HepG2 (cell line): ENCODE results near the gene GFOD1. TPM values are rescaled to one million over a fixed set of nuclear protein-coding genes. Genes with fewer than 3 reads are reported as not detected.

Experiments
- ATAC-seq: fragments of 200-7000 bp; cut with Tn5 transposase; 3 replicates; pipeline ENCODE4 v1.9.1; 2020; ENCODE audit warnings: mild to moderate bottlenecking, moderate library complexity
- BruUV-seq: library from RNA; stranded (reverse); fragments of 400-500 nt; replicated peaks from 2 replicates; lab custom pipeline; 2021; lab: Mats Ljungman, UMichigan
- CTCF ChIA-PET: fragments of 300-600 bp; formaldehyde crosslinking; extraction: SDS; loops from one replicate; lab custom pipeline; 2021; ENCODE audit warnings: low total read pairs, inconsistent platforms, low intra/inter-chr PET ratio; lab: Yijun Ruan, JAX
- POLR2A ChIA-PET: fragments of 350-600 bp; sonication (Branson Sonifier 250); formaldehyde crosslinking; loops from one replicate; lab custom pipeline; 2020; ENCODE audit warnings: antibody characterized with exemption, inconsistent platforms; lab: Yijun Ruan, JAX
- DNase-seq: peaks from one replicate; pipeline ENCODE4 v3.0.0-alpha.2; 2015; ENCODE audit warnings: low spot score
- FAIRE-seq: peaks from 3 replicates; lab custom pipeline; 2011; peaks lifted over from hg19 to GRCh38; lab: Jason Lieb, UNC
- H2AFZ ChIP-seq: one replicate; pipeline ENCODE4 v1.6.1; 2011; ENCODE audit warnings: low read length, inconsistent platforms
- H3K27ac ChIP-seq: fragments of 300-600 bp; 3 replicates; pipeline ENCODE4 v1.8.0; 2011; ENCODE audit warnings: mixed run types, mild to moderate bottlenecking, mixed read lengths, low read length, inconsistent platforms; ENCODE audit not compliant: insufficient read depth; ENCODE audit errors: extremely low read length
- H3K27me3 ChIP-seq, 2 experiments: fragments of 200-600 bp in 1 of 2; 2 replicates in 1 of 2; 3 replicates in 1 of 2; pipeline versions ENCODE4 v1.6.0 to v1.8.0; 2011; ENCODE audit warnings: low read length in 2 of 2, mild to moderate bottlenecking in 2 of 2, moderate library complexity in 2 of 2, inconsistent platforms in 1 of 2; ENCODE audit not compliant: insufficient read depth in 2 of 2, control insufficient read depth in 1 of 2
- H3K36me3 ChIP-seq, 2 experiments: fragments of 200-600 bp in 1 of 2; replicated peaks in 1 of 2; 2 replicates in 1 of 2; 3 replicates in 1 of 2; pipeline versions ENCODE4 v1.5.1 to v1.8.0; 2011; ENCODE audit warnings: low read length in 2 of 2, inconsistent platforms in 1 of 2; ENCODE audit not compliant: insufficient read depth in 2 of 2, control insufficient read depth in 1 of 2
- H3K4me1 ChIP-seq: 2 replicates; pipeline ENCODE4 v1.5.1; 2012; ENCODE audit warnings: low read length, inconsistent platforms; ENCODE audit not compliant: insufficient read depth
- H3K4me2 ChIP-seq: 2 replicates; pipeline ENCODE4 v1.6.0; 2011; ENCODE audit warnings: low read depth, low read length, inconsistent platforms
- H3K4me3 ChIP-seq, 3 experiments: fragments of 200-600 bp in 1 of 3; sonication (generic), shearing (Covaris generic) in 1 of 3; replicated peaks in 1 of 3; 2 replicates each; pipeline ENCODE4 v1.5.1; 2011 to 2016; ENCODE audit warnings: low read length in 3 of 3, inconsistent platforms in 2 of 3, low read depth in 2 of 3, mild to moderate bottlenecking in 2 of 3, control low read depth in 1 of 3, mixed read lengths in 1 of 3; ENCODE audit not compliant: insufficient read depth in 1 of 3
- H3K79me2 ChIP-seq: one replicate; pipeline ENCODE4 v1.6.1; 2011; ENCODE audit warnings: low read length, inconsistent platforms; ENCODE audit not compliant: insufficient read depth
- H3K9ac ChIP-seq: 2 replicates; pipeline ENCODE4 v1.6.0; 2011; ENCODE audit warnings: mild to moderate bottlenecking, low read depth, low read length, inconsistent platforms; ENCODE audit not compliant: insufficient read depth
- H3K9me3 ChIP-seq: 2 replicates; pipeline ENCODE4 v1.5.1; 2012; ENCODE audit warnings: mild to moderate bottlenecking, low read length
- H4K20me1 ChIP-seq: 2 replicates; pipeline ENCODE4 v1.6.0; 2011; ENCODE audit warnings: inconsistent platforms, mild to moderate bottlenecking, low read length, moderate library complexity; ENCODE audit not compliant: insufficient read depth
- CHCHD3 ChIP-seq: sonication (generic); formaldehyde crosslinking; IDR thresholded peaks from 2 replicates; pipeline ENCODE4 v1.8.0; 2022; ENCODE audit warnings: mild to moderate bottlenecking, missing genetic modification reagents, moderate library complexity
- FOXA1 ChIP-seq, 2 experiments: fragments of 450-650 bp in 1 of 2; sonication (generic) in 1 of 2; formaldehyde crosslinking in 1 of 2; IDR thresholded peaks; 2 replicates each; pipeline versions ENCODE4 v1.4.0 to v1.6.1; 2016 to 2020; ENCODE audit warnings: missing genetic modification reagents in 1 of 2
- FUBP1 ChIP-seq: sonication (generic); formaldehyde crosslinking; IDR thresholded peaks from 2 replicates; pipeline ENCODE4 v1.5.1; 2020; ENCODE audit warnings: missing genetic modification reagents, mild to moderate bottlenecking, borderline replicate concordance
- MAFF ChIP-seq: IDR thresholded peaks from 2 replicates; pipeline ENCODE4 v1.6.1; 2011; ENCODE audit warnings: low read depth, low read length, improper control_type of control experiment
- MED1 ChIP-seq: sonication (generic); formaldehyde crosslinking; IDR thresholded peaks from 2 replicates; pipeline ENCODE4 v1.4.0; 2020; ENCODE audit warnings: missing genetic modification reagents
- MED8 ChIP-seq: sonication (generic); formaldehyde crosslinking; IDR thresholded peaks from 2 replicates; pipeline ENCODE4 v1.8.1; 2023; ENCODE audit warnings: mild to moderate bottlenecking, missing genetic modification reagents; ENCODE audit not compliant: insufficient replicate concordance
- NFE2 ChIP-seq: sonication (generic); formaldehyde crosslinking; IDR thresholded peaks from 2 replicates; pipeline ENCODE4 v1.4.0; 2020; ENCODE audit warnings: missing genetic modification reagents
- NFIB ChIP-seq: sonication (generic); formaldehyde crosslinking; IDR thresholded peaks from 2 replicates; pipeline ENCODE4 v1.9.0; 2021; ENCODE audit warnings: missing genetic modification reagents, mild to moderate bottlenecking, borderline replicate concordance
- RFX1 ChIP-seq: fragments of 450-650 bp; IDR thresholded peaks from 2 replicates; pipeline ENCODE4 v1.6.1; 2017
- ZNF451 ChIP-seq: sonication (generic); formaldehyde crosslinking; IDR thresholded peaks from 2 replicates; pipeline ENCODE4 v1.5.0; 2020; ENCODE audit warnings: mild to moderate bottlenecking, missing genetic modification reagents
- ZNF746 ChIP-seq: sonication (generic); formaldehyde crosslinking; IDR thresholded peaks from 2 replicates; pipeline ENCODE4 v1.8.0; 2022; ENCODE audit warnings: mild to moderate bottlenecking, missing genetic modification reagents
- ZNF770 ChIP-seq: sonication (generic); formaldehyde crosslinking; IDR thresholded peaks from 2 replicates; pipeline ENCODE4 v1.5.0; 2020; ENCODE audit warnings: mild to moderate bottlenecking, missing genetic modification reagents
- ZSCAN30 ChIP-seq: sonication (generic); formaldehyde crosslinking; IDR thresholded peaks from 2 replicates; pipeline ENCODE4 v1.5.0; 2020; ENCODE audit warnings: mild to moderate bottlenecking, missing genetic modification reagents
- WGBS: methylation state at CpG from one replicate; pipeline ENCODE4 v1.1.6; 2017; ENCODE audit warnings: low lambda C conversion rate; 5-methylcytosine and 5-hydroxymethylcytosine counted together
- in situ Hi-C: cut with HindIII; loops from 2 replicates; pipeline ENCODE4 v1.10.0; 2017; ENCODE audit warnings: low pct_unique_long_range_greater_than_20kb; ENCODE audit not compliant: extremely low pct_ligation_motif_present
- intact Hi-C: fragments of 100-400 bp; cut with micrococcal nuclease; formaldehyde crosslinking; loops from one replicate; pipeline ENCODE4 v1.10.0; 2022; ENCODE audit not compliant: unreplicated experiment
- polyA plus RNA-seq, 8 experiments: library from polyadenylated mRNA; depleted of rRNA in 3 of 8; stranded (reverse) in 7 of 8; unstranded in 1 of 8; fragments of >200 nt; fragmentation: Illumina TruSeq in 4 of 8; extraction: Trizol in 4 of 8; gene quantifications; 2 replicates each; pipeline versions ENCODE4 v1.2.1 to v1.2.3, GENCODE V29; 2011 to 2016; ENCODE audit warnings: low read depth in 4 of 8, missing spikeins in 1 of 8, mixed read lengths in 1 of 8; ENCODE audit not compliant: insufficient read depth in 1 of 8
- total RNA-seq, 5 experiments: library from RNA; depleted of rRNA; stranded (reverse); fragments of >200 nt; fragmentation: Illumina TruSeq; extraction: Trizol; gene quantifications; 2 replicates each; pipeline ENCODE4 v1.2.3, GENCODE V29; 2016; ENCODE audit warnings: low read depth in 1 of 5

Gene GFOD1
- total and polyA plus RNA-seq, 2 of the 13 experiments (the other 11 are each of a cell fraction or from before 2014, with no cell fraction given): 1.9 to 6.4 TPM

DNA sequence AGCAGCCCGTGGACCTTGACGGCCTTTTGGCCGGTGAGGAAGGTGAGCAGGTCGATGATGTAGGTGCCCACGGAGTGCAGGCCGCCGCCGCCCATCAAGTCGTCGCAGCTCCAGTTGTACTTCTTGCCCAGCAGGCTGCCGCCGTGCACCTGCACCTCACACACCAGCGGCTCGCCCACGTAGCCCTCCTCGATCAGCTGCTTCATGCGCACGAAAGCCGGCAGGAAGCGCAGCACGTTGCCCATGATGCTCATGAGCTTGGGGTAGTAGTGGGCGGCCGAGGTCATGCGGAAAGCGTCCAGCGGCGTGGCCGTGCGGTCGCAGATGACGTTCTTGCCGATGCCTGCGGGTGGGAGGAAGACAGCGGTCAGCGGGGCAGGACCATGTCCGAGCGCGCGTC lies 122.1 kb downstream of the GFOD1 start:
- H3K9me3 ChIP-seq: no peaks in the 10 kb centered on the region
- intact Hi-C loops (no loop called here), in situ Hi-C loops (no loop called here)
- TF ChIP-seq ZNF770 (CRISPR knock-in tag) (no peak), FOXA1 (IDR thresholded peaks at IDR 0.05) (no peak), FOXA1 (CRISPR knock-in tag; IDR thresholded peaks at IDR 0.05) (no peak), NFE2 (CRISPR knock-in tag) (no peak), ZSCAN30 (no peak), MED1 (no peak)
- no peak for FAIRE-seq
- POLR2A ChIA-PET: no interaction called here
- H3K4me3 ChIP-seq: no peak overlapping the region
- no peak for ATAC-seq
- H4K20me1 ChIP-seq: no peaks in the 10 kb centered on the region; the same call in 1 of the 2 replicates
- no peak overlapping the region for H3K27ac ChIP-seq
- H3K36me3 ChIP-seq: peaks cover 0 to 3% of the 10 kb centered on the region in 2 experiments; a peak in 2 of 5 replicates
- CTCF ChIA-PET: no interaction called here
- DNase-seq: no peak
- H3K79me2 ChIP-seq: no peaks in the 10 kb centered on the region
- H3K4me1 ChIP-seq: peaks cover 4% of the 10 kb centered on the region
- no peak overlapping the region for H2AFZ ChIP-seq
- 99% methylated on average over 37 of the region's 39 CpGs for WGBS
- no TSS peak for BruUV-seq
- H3K9ac ChIP-seq: no peak overlapping the region
- H3K4me2 ChIP-seq: no peak overlapping the region
- H3K27me3 ChIP-seq: no peaks in the 10 kb centered on the region

- Histone ChIP-seq H3K4me3 (no peak overlapping the region), H4K20me1 (no peaks in the 10 kb centered on the region; the same call in 1 of the 2 replicates), H3K9me3 (no peaks in the 10 kb centered on the region), H3K4me1 (peaks cover 6% of the 10 kb centered on the region; the same call in 1 of the 2 replicates), H2AFZ (no peak overlapping the region), H3K79me2 (no peaks in the 10 kb centered on the region), H3K9ac (no peak overlapping the region), H3K27me3 (no peaks in the 10 kb centered on the region), H3K36me3 (peaks cover 0 to 3% of the 10 kb centered on the region in 2 experiments; a peak in 2 of 5 replicates), H3K27ac (no peak overlapping the region), H3K4me2 (no peak overlapping the region)
- TF ChIP-seq NFIB (CRISPR knock-in tag): no peak
- no peak for TF ChIP-seq CHCHD3 (CRISPR knock-in tag)
- TF ChIP-seq FUBP1 (CRISPR knock-in tag): no peak
- TF ChIP-seq ZNF451 (CRISPR knock-in tag): no peak
- TF ChIP-seq MED8 (CRISPR knock-in tag): no peak
- no peak for TF ChIP-seq ZNF746
- no peak for TF ChIP-seq RFX1
- TF ChIP-seq MAFF: no peak
- in situ Hi-C loops (no loop called here), intact Hi-C loops (no loop called here)
- POLR2A ChIA-PET: no interaction called here
- CTCF ChIA-PET: no interaction called here
- FAIRE-seq (no peak), DNase-seq (no peak), ATAC-seq (no peak)
- no TSS peak for BruUV-seq
- WGBS: 99% methylated on average over 25 of the region's 34 CpGs
Measured at GRCh38 chr6:13364842-13365241, 122.6 kb downstream of the GFOD1 start.
